ENCODE results near the gene PER2.

PER2 gene

GRCh38 chr2:238260883-238261282 is 27.5 kb downstream of the PER2 start:
- Histone ChIP-seq H3K9me3 (ENCODE audit: control insufficient read depth, low read depth, low read length) (no peaks in the 10 kb centered on the region), H3K4me3 (ENCODE audit: low read length) (no peak overlapping the region), H3K36me3 (ENCODE audit: control insufficient read depth, low read depth, low read length) (peaks cover under 1% of the 10 kb centered on the region), H3K27ac (ENCODE audit: low read length) (no peak overlapping the region), H3K9ac (ENCODE audit: low read length) (no peak overlapping the region), H3K4me1 (ENCODE audit: control insufficient read depth, low read depth, low read length) (peaks cover 3% of the 10 kb centered on the region), H3K27me3 (ENCODE audit: control insufficient read depth, insufficient read depth, low read length) (no peaks in the 10 kb centered on the region)

- peaks cover 3% of the 10 kb centered on the region for H3K36me3 ChIP-seq (ENCODE audit: control insufficient read depth, low read depth, low read length)
- no peak overlapping the region for H3K4me3 ChIP-seq (ENCODE audit: low read length)
- H3K9me3 ChIP-seq (ENCODE audit: control insufficient read depth, low read depth, low read length), result no peaks in the 10 kb centered on the region
- H3K4me1 ChIP-seq (ENCODE audit: control insufficient read depth, low read depth, low read length), result peaks cover 3% of the 10 kb centered on the region
- no peak overlapping the region for H3K9ac ChIP-seq (ENCODE audit: low read length)
- no peaks in the 10 kb centered on the region for H3K27me3 ChIP-seq (ENCODE audit: control insufficient read depth, insufficient read depth, low read length)
- H3K27ac ChIP-seq (ENCODE audit: low read length), result no peak overlapping the region
Observed at GRCh38 chr2:238259061-238260020, 29.1 kb downstream of the PER2 start.

- H3K9ac ChIP-seq (ENCODE audit: low read length), result no peak overlapping the region
- H3K4me3 ChIP-seq (ENCODE audit: low read length), result no peak overlapping the region
- no peaks in the 10 kb centered on the region for H3K9me3 ChIP-seq (ENCODE audit: control insufficient read depth, low read depth, low read length)
- H3K36me3 ChIP-seq (ENCODE audit: control insufficient read depth, low read depth, low read length), result peaks cover 3% of the 10 kb centered on the region
- H3K4me1 ChIP-seq (ENCODE audit: control insufficient read depth, low read depth, low read length), result no peaks in the 10 kb centered on the region
- H3K27ac ChIP-seq (ENCODE audit: low read length), result no peak overlapping the region
- H3K27me3 ChIP-seq (ENCODE audit: control insufficient read depth, insufficient read depth, low read length), result no peaks in the 10 kb centered on the region
Observed at GRCh38 chr2:238257786-238258700, 30.4 kb downstream of the PER2 start.

GRCh38 chr2:238256594-238257104 is 31.8 kb downstream of the PER2 start:
- Histone ChIP-seq H3K9ac (ENCODE audit: low read length) (no peak overlapping the region), H3K4me1 (ENCODE audit: control insufficient read depth, low read depth, low read length) (no peaks in the 10 kb centered on the region), H3K27me3 (ENCODE audit: control insufficient read depth, insufficient read depth, low read length) (no peaks in the 10 kb centered on the region), H3K9me3 (ENCODE audit: control insufficient read depth, low read depth, low read length) (no peaks in the 10 kb centered on the region), H3K4me3 (ENCODE audit: low read length) (no peak overlapping the region), H3K36me3 (ENCODE audit: control insufficient read depth, low read depth, low read length) (peaks cover 3% of the 10 kb centered on the region), H3K27ac (ENCODE audit: low read length) (no peak overlapping the region)

GRCh38 chr2:238256111-238256510 is 32.3 kb downstream of the PER2 start:
- H3K27ac ChIP-seq (ENCODE audit: low read length), result no peak overlapping the region
- H3K27me3 ChIP-seq (ENCODE audit: control insufficient read depth, insufficient read depth, low read length), result no peaks in the 10 kb centered on the region
- no peak overlapping the region for H3K4me3 ChIP-seq (ENCODE audit: low read length)
- H3K4me1 ChIP-seq (ENCODE audit: control insufficient read depth, low read depth, low read length), result no peaks in the 10 kb centered on the region
- peaks cover 3% of the 10 kb centered on the region for H3K36me3 ChIP-seq (ENCODE audit: control insufficient read depth, low read depth, low read length)
- H3K9ac ChIP-seq (ENCODE audit: low read length), result no peak overlapping the region
- no peaks in the 10 kb centered on the region for H3K9me3 ChIP-seq (ENCODE audit: control insufficient read depth, low read depth, low read length)

- no peaks in the 10 kb centered on the region for H3K4me1 ChIP-seq (ENCODE audit: control insufficient read depth, low read depth, low read length)
- peaks cover 3% of the 10 kb centered on the region for H3K36me3 ChIP-seq (ENCODE audit: control insufficient read depth, low read depth, low read length)
- H3K27ac ChIP-seq (ENCODE audit: low read length), result no peak overlapping the region
Observed at GRCh38 chr2:238255636-238256035, 32.8 kb downstream of the PER2 start.

GRCh38 chr2:238255151-238255551 is 33.3 kb downstream of the PER2 start:
- Histone ChIP-seq H3K27ac (ENCODE audit: low read length) (no peak overlapping the region), H3K9ac (ENCODE audit: low read length) (no peak overlapping the region), H3K27me3 (ENCODE audit: control insufficient read depth, insufficient read depth, low read length) (no peaks in the 10 kb centered on the region), H3K9me3 (ENCODE audit: control insufficient read depth, low read depth, low read length) (no peaks in the 10 kb centered on the region), H3K4me1 (ENCODE audit: control insufficient read depth, low read depth, low read length) (no peaks in the 10 kb centered on the region), H3K4me3 (ENCODE audit: low read length) (no peak overlapping the region), H3K36me3 (ENCODE audit: control insufficient read depth, low read depth, low read length) (peaks cover 3% of the 10 kb centered on the region)

More at GRCh38 chr2:238255636-238256035, 32.8 kb downstream of the PER2 start:
- no peaks in the 10 kb centered on the region for H3K27me3 ChIP-seq (ENCODE audit: control insufficient read depth, insufficient read depth, low read length)
- no peak overlapping the region for H3K4me3 ChIP-seq (ENCODE audit: low read length)
- H3K9me3 ChIP-seq (ENCODE audit: control insufficient read depth, low read depth, low read length), result no peaks in the 10 kb centered on the region
- no peak overlapping the region for H3K9ac ChIP-seq (ENCODE audit: low read length)

- H3K27me3 ChIP-seq (ENCODE audit: control insufficient read depth, insufficient read depth, low read length), result no peaks in the 10 kb centered on the region
- H3K4me3 ChIP-seq (ENCODE audit: low read length), result no peak overlapping the region
- no peak overlapping the region for H3K27ac ChIP-seq (ENCODE audit: low read length)
- no peak overlapping the region for H3K9ac ChIP-seq (ENCODE audit: low read length)
- H3K4me1 ChIP-seq (ENCODE audit: control insufficient read depth, low read depth, low read length), result no peaks in the 10 kb centered on the region
- H3K36me3 ChIP-seq (ENCODE audit: control insufficient read depth, low read depth, low read length), result peaks cover 3% of the 10 kb centered on the region
- H3K9me3 ChIP-seq (ENCODE audit: control insufficient read depth, low read depth, low read length), result no peaks in the 10 kb centered on the region
Observed at GRCh38 chr2:238254095-238254723, 34.2 kb downstream of the PER2 start.

- Histone ChIP-seq H3K27ac (ENCODE audit: low read length) (no peak overlapping the region), H3K27me3 (ENCODE audit: control insufficient read depth, insufficient read depth, low read length) (no peaks in the 10 kb centered on the region), H3K36me3 (ENCODE audit: control insufficient read depth, low read depth, low read length) (peaks cover 3% of the 10 kb centered on the region), H3K9me3 (ENCODE audit: control insufficient read depth, low read depth, low read length) (no peaks in the 10 kb centered on the region), H3K4me1 (ENCODE audit: control insufficient read depth, low read depth, low read length) (no peaks in the 10 kb centered on the region), H3K9ac (ENCODE audit: low read length) (no peak overlapping the region), H3K4me3 (ENCODE audit: low read length) (no peak overlapping the region)
Observed at GRCh38 chr2:238252766-238253630, 35.4 kb downstream of the PER2 start.

GRCh38 chr2:238251986-238252385 is 36.4 kb downstream of the PER2 start:
- Histone ChIP-seq H3K27ac (ENCODE audit: low read length) (no peak overlapping the region), H3K9me3 (ENCODE audit: control insufficient read depth, low read depth, low read length) (no peaks in the 10 kb centered on the region), H3K27me3 (ENCODE audit: control insufficient read depth, insufficient read depth, low read length) (no peaks in the 10 kb centered on the region), H3K36me3 (ENCODE audit: control insufficient read depth, low read depth, low read length) (peaks cover 3% of the 10 kb centered on the region), H3K9ac (ENCODE audit: low read length) (no peak overlapping the region), H3K4me1 (ENCODE audit: control insufficient read depth, low read depth, low read length) (no peaks in the 10 kb centered on the region), H3K4me3 (ENCODE audit: low read length) (no peak overlapping the region)

Data from iPS-18a (cell line).